NK-92 (cell line): ENCODE data around the gene TMEM18.
"Not testable (repeated sequence)": the region's sequence is repeated elsewhere in the genome, so short reads cannot be mapped to it uniquely, and the experiment has no call there.

Experiments
- DNase-seq: peaks from one replicate; lab custom pipeline; 2025; ENCODE audit not compliant: unreplicated experiment; lab: John Stamatoyannopoulos, UW

The TMEM18 gene

GRCh38 chr2:694174-694573 is 17.0 kb upstream of the TMEM18 start:
- DNase-seq: no peak

DNA sequence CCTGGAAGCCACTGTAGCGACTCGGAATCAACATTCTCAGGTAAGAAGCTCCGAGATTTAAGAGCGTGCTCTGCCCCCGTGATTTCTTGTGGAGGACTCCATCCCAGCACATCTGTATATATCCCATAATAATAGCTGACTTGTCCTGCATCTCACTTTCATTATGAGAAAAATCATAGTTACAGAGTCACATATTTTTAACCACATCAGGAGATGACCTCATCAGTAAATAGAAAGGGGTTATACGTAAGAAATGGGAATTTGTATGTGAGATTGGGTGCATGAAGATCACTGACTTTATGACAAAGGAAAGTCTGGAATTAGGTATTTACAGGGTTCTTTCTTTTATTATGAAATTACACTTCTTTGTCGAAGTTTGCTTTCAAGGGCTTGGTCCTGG is 16.4 kb upstream of the TMEM18 start:
- no peak for DNase-seq

GRCh38 chr2:692767-693166 is 15.6 kb upstream of the TMEM18 start:
- DNase-seq: no peak

GRCh38 chr2:691821-692761 is 14.9 kb upstream of the TMEM18 start:
- no peak for DNase-seq

DNA sequence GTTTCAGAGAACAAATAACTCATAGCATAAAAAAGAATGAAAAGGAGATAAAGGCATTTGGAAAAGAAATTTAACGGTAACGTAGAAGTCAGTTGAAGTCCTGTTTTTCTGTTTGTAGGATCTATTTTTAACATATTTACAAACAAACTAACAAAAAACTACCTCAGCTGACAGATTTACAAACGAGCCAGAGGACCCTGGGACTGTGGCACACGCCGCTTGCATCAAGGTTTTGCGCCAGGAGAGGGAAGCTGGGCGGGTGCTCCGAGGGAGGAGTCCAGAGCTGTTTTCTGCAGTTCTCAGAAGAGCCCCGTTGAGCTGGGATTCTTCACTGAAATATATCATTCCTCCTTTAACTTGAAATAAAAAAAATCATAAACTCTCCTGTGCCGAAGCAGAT is 13.6 kb upstream of the TMEM18 start:
- DNase-seq: no peak

DNA sequence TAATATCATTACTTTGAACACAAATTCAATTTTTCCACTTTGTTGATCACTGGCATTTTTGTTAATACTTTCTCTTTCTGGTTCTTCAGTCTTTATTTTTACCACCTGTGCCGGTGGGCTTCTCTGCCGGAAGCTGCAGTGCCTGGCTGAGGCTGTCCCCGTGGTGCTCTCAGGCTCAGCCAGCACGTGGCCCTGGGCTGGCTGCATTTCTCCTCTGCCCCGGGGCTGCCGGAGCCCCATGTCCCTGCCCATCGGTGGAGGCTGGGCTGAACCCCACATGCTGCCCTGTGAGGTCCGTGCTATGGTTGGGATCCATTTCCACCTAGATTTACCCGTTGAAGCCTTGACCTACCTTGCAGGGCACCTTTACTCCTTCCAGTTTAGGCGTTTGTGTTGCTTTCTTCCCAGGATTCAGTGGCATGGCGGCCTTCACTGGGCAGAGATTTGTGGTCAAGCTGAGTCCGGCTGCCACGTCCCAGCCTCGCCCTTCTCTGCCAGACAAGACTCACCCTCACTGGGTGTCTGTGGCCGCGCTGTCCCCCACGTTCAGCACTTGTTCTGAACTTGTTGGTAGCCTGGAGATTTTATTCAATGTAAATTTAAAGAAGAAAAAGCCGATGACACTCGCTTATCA is 12.8 kb upstream of the TMEM18 start:
- no peak for DNase-seq

GRCh38 chr2:689237-689636 is 12.0 kb upstream of the TMEM18 start:
- DNase-seq: no peak

DNA sequence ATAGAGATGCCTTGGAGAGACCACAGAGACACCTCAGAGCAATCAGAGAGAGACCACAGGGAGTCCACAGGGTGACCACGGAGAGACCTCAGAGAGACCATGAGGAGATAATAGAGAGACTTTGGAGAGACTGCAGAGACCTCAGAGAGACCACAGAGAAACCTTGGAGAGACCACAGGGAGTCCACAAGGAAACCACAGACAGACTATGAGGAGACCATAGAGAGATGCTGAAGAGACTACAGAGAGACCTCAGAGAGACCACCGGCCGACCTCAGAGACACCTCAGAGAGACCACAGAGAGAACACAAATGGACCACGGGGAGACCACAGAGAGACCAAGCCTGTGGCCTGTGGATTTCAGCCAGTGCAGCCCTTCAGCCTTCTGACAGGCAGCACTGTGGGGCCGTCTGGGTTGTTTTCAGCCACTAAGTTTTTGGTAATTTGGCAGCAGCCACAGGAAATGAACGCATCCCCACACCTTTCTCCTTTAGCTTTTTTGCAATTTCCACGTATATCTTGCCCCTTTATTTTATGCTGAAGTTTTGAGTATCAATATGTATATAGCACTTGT is 11.4 kb upstream of the TMEM18 start:
- no peak for DNase-seq

DNA sequence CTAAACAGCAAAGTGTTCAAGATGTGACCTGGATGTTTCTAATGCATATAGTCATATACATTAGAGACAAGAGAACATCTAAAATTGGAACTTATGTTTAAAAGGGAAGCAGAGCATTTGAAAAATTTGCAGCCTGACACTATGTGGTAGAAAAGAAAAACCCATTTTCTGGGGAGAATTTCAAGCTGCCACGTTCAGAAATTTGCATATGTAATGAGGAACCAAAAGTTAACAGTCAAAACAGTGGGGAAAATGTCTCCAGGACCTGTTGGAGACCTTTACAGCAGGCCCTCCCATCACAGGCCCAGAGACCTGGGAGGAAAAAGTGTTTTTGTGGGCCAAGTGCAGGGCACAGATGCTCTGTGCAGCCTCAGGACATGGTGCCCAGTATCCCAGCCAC is 8.2 kb upstream of the TMEM18 start:
- DNase-seq: no peak

GRCh38 chr2:684913-685312 is 7.7 kb upstream of the TMEM18 start:
- DNase-seq: not testable (repeated sequence)

DNA sequence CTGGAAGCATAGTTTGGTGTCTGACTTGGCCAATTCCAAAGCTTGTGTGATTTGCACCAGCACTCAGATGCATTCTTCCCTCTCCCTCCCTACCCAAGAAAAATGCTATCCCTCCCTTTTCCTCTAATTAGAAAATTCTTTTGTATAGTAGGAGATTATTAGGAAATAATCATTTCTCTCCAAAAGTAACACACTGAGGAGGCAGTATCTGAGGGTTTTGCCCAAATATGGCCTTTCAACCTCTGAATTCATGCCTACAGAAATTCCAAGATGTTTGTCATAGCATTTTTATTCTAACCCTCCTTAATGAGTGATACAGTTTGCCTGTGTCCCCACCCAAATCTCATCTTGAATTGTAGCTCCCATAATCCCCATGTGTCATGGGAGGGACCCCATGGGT is 5.0 kb upstream of the TMEM18 start:
- DNase-seq: no peak

GRCh38 chr2:681312-681711 is 4.1 kb upstream of the TMEM18 start:
- DNase-seq: no peak

GRCh38 chr2:680496-680895 is 3.3 kb upstream of the TMEM18 start:
- DNase-seq: no peak

GRCh38 chr2:678964-679363 is 1.8 kb upstream of the TMEM18 start:
- no peak for DNase-seq

DNA sequence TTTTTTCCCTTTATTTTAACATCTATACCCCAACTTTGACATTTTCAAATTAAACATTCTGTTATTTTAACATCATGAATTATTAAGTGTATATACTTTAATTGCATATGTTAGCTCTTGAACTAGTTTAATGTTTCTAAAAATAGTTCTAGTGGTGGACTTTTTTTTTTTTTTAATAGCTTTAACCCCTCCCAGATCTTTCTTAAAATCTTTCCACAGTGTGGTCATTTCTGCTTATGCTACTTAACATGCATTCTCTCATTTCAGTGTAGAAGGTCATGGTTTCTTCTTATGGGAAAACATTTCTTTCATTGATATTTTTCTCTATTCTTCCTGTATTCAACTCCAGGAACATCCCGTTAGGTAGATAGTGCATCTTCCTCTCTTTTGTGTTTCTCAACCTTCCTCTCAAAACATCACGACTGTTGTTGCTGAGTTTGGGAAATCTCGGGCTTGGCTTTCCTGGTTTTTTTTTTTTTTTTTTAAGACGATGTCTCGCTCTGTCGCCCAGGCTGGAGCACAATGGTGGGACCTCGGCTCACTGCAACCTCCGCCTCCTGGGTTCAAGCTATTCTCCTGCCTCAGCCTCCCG is 849 bp upstream of the TMEM18 start:
- DNase-seq: no peak

- DNase-seq: peak; percentile 52
These were observed 555 bp downstream of the TMEM18 start for GRCh38 chr2:676647-677055.

- no peak for DNase-seq
These were observed 1.1 kb downstream of the TMEM18 start for GRCh38 chr2:675982-676646.

DNA sequence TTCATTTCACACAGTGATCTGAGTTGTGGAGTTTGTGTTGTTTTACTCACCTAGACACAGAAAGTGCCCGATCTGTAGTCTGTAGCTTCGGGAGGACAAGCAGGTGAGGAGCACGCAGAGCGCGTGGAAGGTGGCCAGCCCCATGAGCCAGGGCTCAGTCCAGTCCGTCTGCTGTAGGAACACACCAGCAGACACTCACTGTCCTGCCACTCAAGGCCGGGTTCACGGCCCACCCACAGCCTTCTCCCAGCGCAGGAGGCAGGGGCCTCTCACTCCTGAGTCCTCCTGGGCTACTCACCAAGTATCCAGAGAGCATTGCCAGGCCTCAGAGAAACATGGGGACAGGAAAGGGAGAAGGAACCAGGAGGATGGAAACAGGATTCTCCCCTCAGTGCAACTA is 1.7 kb downstream of the TMEM18 start:
- no peak for DNase-seq

GRCh38 chr2:675051-675450 is 2.2 kb downstream of the TMEM18 start:
- DNase-seq: no peak

GRCh38 chr2:674321-674985 is 2.8 kb downstream of the TMEM18 start:
- no peak for DNase-seq
